Measurements from ENCODE around the gene SIRPB2. TPM values are rescaled to one million over a fixed set of nuclear protein-coding genes. Genes with fewer than 3 reads are reported as not detected.
A peak's percentile ranks its signal among the peaks of the same experiment; 100 is the strongest.

The SIRPB2 gene
- total RNA-seq, 2 experiments from 2014 or later = not detected

DNA sequence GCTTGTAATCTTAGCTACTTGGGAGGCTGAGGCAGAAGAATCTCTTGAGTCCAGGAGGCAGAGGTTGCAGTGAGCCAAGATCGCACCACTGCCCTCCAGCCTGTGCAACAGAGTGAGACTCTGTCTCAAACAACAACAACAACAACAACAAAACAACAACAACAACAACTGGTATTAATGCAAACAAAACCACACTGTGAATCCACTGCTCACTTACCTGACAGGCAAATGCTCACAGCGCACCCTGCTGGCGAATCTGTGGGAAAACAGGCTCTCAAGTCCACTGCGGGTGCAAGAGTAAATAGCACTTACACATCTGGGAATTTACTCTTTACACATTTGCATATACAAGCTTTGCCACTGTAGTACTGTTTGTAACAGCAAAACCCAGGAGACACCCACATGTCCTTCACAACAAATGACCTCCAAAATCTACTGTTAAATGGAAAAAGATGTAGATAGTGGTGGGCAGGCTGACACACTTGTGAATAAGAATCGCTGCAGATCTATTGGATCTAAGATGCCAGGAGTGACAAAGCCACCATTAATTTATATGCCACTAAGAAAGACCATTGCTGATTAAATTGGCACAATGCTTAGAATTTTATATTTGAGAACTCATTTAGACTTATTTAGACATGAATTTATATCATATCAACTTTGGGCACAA, 53.9 kb downstream of the SIRPB2 start:
- POLR2A ChIA-PET = interaction anchor here (1.1 to 1.7 kb wide), 4 partner anchors 8 to 33 kb away, joined by 4 to 6 read pairs (median 4); no protein-coding TSS in a partner anchor
- no peaks in the 10 kb centered on the region; the same call in 1 of the 2 replicates for H3K9me3 ChIP-seq (ENCODE audit: low read length)
- no peaks in the 10 kb centered on the region for H3K9me2 ChIP-seq (ENCODE audit: insufficient read depth, low read length)
- peak; percentile 80 for DNase-seq (ENCODE audit: low spot score)
- CTCF ChIA-PET (ENCODE audit: unreplicated experiment) = interaction anchor here (0.6 to 1.7 kb wide), 3 partner anchors 14 to 38 kb away, joined by 3 to 8 read pairs (median 3); no protein-coding TSS in a partner anchor
- no peaks in the 10 kb centered on the region for H4K20me1 ChIP-seq (ENCODE audit: insufficient read depth, low read length)
- no peak overlapping the region for H2AFZ ChIP-seq (ENCODE audit: low read length)
- H3K4me3 ChIP-seq (ENCODE audit: low read depth, low read length, poor library complexity, severe bottlenecking) = no peak overlapping the region
- H3K4me2 ChIP-seq (ENCODE audit: low read length) = no peak overlapping the region
- no peaks in the 10 kb centered on the region for H3K79me2 ChIP-seq (ENCODE audit: insufficient read depth, low read depth, low read length)
- H3K27ac ChIP-seq (ENCODE audit: low read depth, low read length, poor library complexity, severe bottlenecking) = no peak overlapping the region
- H3K36me3 ChIP-seq (ENCODE audit: insufficient read depth, low read length) = peaks cover 33% of the 10 kb centered on the region
- no TSS peak for BruUV-seq (replicated peaks)
- H3K4me1 ChIP-seq (ENCODE audit: insufficient read depth, low read length, poor library complexity, severe bottlenecking) = peaks cover 19% of the 10 kb centered on the region
- intact Hi-C loops (cut with micrococcal nuclease; ENCODE audit: unreplicated experiment) = loop anchor here (1.0 to 2.0 kb wide), 3 partner anchors 39 to 124 kb away; no protein-coding TSS in a partner anchor
- TF ChIP-seq, protein P1, sequence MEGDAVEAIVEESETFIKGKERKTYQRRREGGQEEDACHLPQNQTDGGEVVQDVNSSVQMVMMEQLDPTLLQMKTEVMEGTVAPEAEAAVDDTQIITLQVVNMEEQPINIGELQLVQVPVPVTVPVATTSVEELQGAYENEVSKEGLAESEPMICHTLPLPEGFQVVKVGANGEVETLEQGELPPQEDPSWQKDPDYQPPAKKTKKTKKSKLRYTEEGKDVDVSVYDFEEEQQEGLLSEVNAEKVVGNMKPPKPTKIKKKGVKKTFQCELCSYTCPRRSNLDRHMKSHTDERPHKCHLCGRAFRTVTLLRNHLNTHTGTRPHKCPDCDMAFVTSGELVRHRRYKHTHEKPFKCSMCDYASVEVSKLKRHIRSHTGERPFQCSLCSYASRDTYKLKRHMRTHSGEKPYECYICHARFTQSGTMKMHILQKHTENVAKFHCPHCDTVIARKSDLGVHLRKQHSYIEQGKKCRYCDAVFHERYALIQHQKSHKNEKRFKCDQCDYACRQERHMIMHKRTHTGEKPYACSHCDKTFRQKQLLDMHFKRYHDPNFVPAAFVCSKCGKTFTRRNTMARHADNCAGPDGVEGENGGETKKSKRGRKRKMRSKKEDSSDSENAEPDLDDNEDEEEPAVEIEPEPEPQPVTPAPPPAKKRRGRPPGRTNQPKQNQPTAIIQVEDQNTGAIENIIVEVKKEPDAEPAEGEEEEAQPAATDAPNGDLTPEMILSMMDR (conservative IDR thresholded peaks at IDR 0.05; ENCODE audit: low read length) = peak; percentile 90
- TF ChIP-seq EZH2phosphoT487 (IDR thresholded peaks at IDR 0.05; ENCODE audit: borderline replicate concordance, low read depth, low read length) = no peak

DNA sequence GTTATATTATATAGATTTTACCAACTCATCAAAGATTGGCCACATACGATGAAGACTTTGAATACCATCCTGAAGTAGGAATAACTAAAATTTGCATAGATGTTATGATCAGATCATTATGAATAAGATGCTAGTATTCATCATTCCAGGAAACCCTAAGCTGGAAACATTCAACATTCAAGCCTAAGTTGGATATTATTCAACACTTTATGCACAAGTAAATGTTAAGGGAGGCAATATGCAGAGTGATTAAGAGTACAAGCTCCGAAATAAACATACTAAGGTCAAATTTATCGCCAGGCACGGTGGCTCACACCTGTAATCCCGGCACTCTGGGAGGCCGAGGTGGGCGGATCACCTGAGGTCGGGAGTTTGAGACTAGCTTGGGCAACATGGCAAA, 55.0 kb downstream of the SIRPB2 start:
- Histone ChIP-seq H3K27ac (ENCODE audit: low read depth, low read length, poor library complexity, severe bottlenecking) (no peak overlapping the region), H3K9me3 (ENCODE audit: low read length) (no peaks in the 10 kb centered on the region; the same call in 1 of the 2 replicates), H3K79me2 (ENCODE audit: insufficient read depth, low read depth, low read length) (no peaks in the 10 kb centered on the region), H3K36me3 (ENCODE audit: insufficient read depth, low read length) (peaks cover 22% of the 10 kb centered on the region), H3K4me1 (ENCODE audit: insufficient read depth, low read length, poor library complexity, severe bottlenecking) (peaks cover 28% of the 10 kb centered on the region), H2AFZ (ENCODE audit: low read length) (no peak overlapping the region), H3K4me3 (ENCODE audit: low read depth, low read length, poor library complexity, severe bottlenecking) (no peak overlapping the region), H3K9me2 (ENCODE audit: insufficient read depth, low read length) (no peaks in the 10 kb centered on the region), H4K20me1 (ENCODE audit: insufficient read depth, low read length) (no peaks in the 10 kb centered on the region), H3K4me2 (ENCODE audit: low read length) (no peak overlapping the region)
- no TSS peak for BruUV-seq (replicated peaks)
- DNase-seq (ENCODE audit: low spot score) = no peak
- ChIA-PET POLR2A (interaction anchor here (0.7 to 1.3 kb wide), 5 partner anchors 9 to 355 kb away, joined by 3 to 5 read pairs (median 4); no protein-coding TSS in a partner anchor), CTCF (ENCODE audit: unreplicated experiment) (interaction anchor here (1.5 to 1.7 kb wide), 2 partner anchors 32 to 37 kb away, joined by 4 to 8 read pairs; no protein-coding TSS in a partner anchor)
- TF ChIP-seq, protein P1 (conservative IDR thresholded peaks at IDR 0.05; ENCODE audit: low read length) = no peak
- no peak for TF ChIP-seq EZH2phosphoT487 (IDR thresholded peaks at IDR 0.05; ENCODE audit: borderline replicate concordance, low read depth, low read length)
- intact Hi-C loops (cut with micrococcal nuclease; ENCODE audit: unreplicated experiment) = loop anchor here (2.0 kb wide), 1 partner anchor 67 kb away; no protein-coding TSS in a partner anchor

Data from OCI-LY7 (cell line).